ENCODE measurements around the gene ATP12A. TPM values are rescaled to one million over a fixed set of nuclear protein-coding genes. Genes with fewer than 3 reads are reported as not detected.

Gene ATP12A
- total and polyA plus RNA-seq, 2 experiments from 2014 or later: 0.07 to 0.31 TPM

GRCh38 chr13:24675806-24676570 lies 4.2 kb upstream of the ATP12A start:
- Histone ChIP-seq H3K4me1 (ENCODE audit: insufficient read depth) (peaks cover 8% of the 10 kb centered on the region), H2AFZ (no peak overlapping the region), H3K9me2 (replicated peaks; ENCODE audit: insufficient read depth) (no peaks in the 10 kb centered on the region), H3K79me2 (no peaks in the 10 kb centered on the region), H3K27ac (no peak overlapping the region), H3K36me3 (replicated peaks; ENCODE audit: insufficient read depth, low read depth) (no peaks in the 10 kb centered on the region), H3K27me3 (peaks cover 32% of the 10 kb centered on the region), H3K4me2 (no peak overlapping the region), H4K20me1 (ENCODE audit: insufficient read depth, poor library complexity, severe bottlenecking) (no peaks in the 10 kb centered on the region), H3K9me3 (ENCODE audit: low read depth) (no peaks in the 10 kb centered on the region), H3K4me3 (no peak overlapping the region)
- DNase-seq (ENCODE audit: low spot score): no peak
- 85% methylated on average over 16 of the region's 16 CpGs for WGBS (ENCODE audit: low lambda C conversion rate, missing lambda C conversion rate)
- TF ChIP-seq EZH2 (IDR thresholded peaks at IDR 0.05; ENCODE audit: borderline replicate concordance) (no peak), EZH2phosphoT487 (IDR thresholded peaks at IDR 0.05; ENCODE audit: low read depth, severe bottlenecking, unreplicated experiment) (no peak), CTCF (IDR thresholded peaks at IDR 0.05; ENCODE audit: poor library complexity) (no peak)

- H3K27ac ChIP-seq: no peak overlapping the region
- no peak overlapping the region for H2AFZ ChIP-seq
- H3K79me2 ChIP-seq: no peaks in the 10 kb centered on the region
- H3K4me3 ChIP-seq: no peak overlapping the region
- H4K20me1 ChIP-seq (ENCODE audit: insufficient read depth, poor library complexity, severe bottlenecking): no peaks in the 10 kb centered on the region
- H3K36me3 ChIP-seq (replicated peaks; ENCODE audit: insufficient read depth, low read depth): no peaks in the 10 kb centered on the region
- no peaks in the 10 kb centered on the region for H3K4me1 ChIP-seq (ENCODE audit: insufficient read depth)
- no peaks in the 10 kb centered on the region for H3K9me2 ChIP-seq (replicated peaks; ENCODE audit: insufficient read depth)
- DNase-seq (ENCODE audit: low spot score): peak; percentile 29
- TF ChIP-seq CTCF (IDR thresholded peaks at IDR 0.05; ENCODE audit: poor library complexity): no peak
- no peak for TF ChIP-seq EZH2 (IDR thresholded peaks at IDR 0.05; ENCODE audit: borderline replicate concordance)
- TF ChIP-seq EZH2phosphoT487 (IDR thresholded peaks at IDR 0.05; ENCODE audit: low read depth, severe bottlenecking, unreplicated experiment): no peak
- H3K9me3 ChIP-seq (ENCODE audit: low read depth): no peaks in the 10 kb centered on the region
- H3K4me2 ChIP-seq: no peak overlapping the region
- WGBS (ENCODE audit: low lambda C conversion rate, missing lambda C conversion rate): 56% methylated on average over 3 of the region's 3 CpGs
- peaks cover 39% of the 10 kb centered on the region for H3K27me3 ChIP-seq
Observed at GRCh38 chr13:24678151-24678550, 2.1 kb upstream of the ATP12A start.

GRCh38 chr13:24679686-24680085 lies 522 bp upstream of the ATP12A start:
- Histone ChIP-seq H3K4me3 (no peak overlapping the region), H3K27ac (no peak overlapping the region), H3K4me2 (peak overlapping the region; percentile 96), H3K9me2 (replicated peaks; ENCODE audit: insufficient read depth) (no peaks in the 10 kb centered on the region), H4K20me1 (ENCODE audit: insufficient read depth, poor library complexity, severe bottlenecking) (no peaks in the 10 kb centered on the region), H3K4me1 (ENCODE audit: insufficient read depth) (no peaks in the 10 kb centered on the region), H3K27me3 (peaks cover 39% of the 10 kb centered on the region), H2AFZ (no peak overlapping the region), H3K36me3 (replicated peaks; ENCODE audit: insufficient read depth, low read depth) (no peaks in the 10 kb centered on the region), H3K79me2 (no peaks in the 10 kb centered on the region), H3K9me3 (ENCODE audit: low read depth) (no peaks in the 10 kb centered on the region)
- WGBS (ENCODE audit: low lambda C conversion rate, missing lambda C conversion rate): 62% methylated on average over 6 of the region's 6 CpGs
- DNase-seq (ENCODE audit: low spot score): no peak
- TF ChIP-seq EZH2phosphoT487 (IDR thresholded peaks at IDR 0.05; ENCODE audit: low read depth, severe bottlenecking, unreplicated experiment) (no peak), EZH2 (IDR thresholded peaks at IDR 0.05; ENCODE audit: borderline replicate concordance) (peak; percentile 10), CTCF (IDR thresholded peaks at IDR 0.05; ENCODE audit: poor library complexity) (no peak)

Data from hepatocyte (in vitro differentiated cells).